Natural killer cell (primary cell): ENCODE data around the gene PLD1. TPM values are rescaled to one million over a fixed set of nuclear protein-coding genes. Genes with fewer than 3 reads are reported as not detected.
"Not testable (repeated sequence)": the region's sequence is repeated elsewhere in the genome, so short reads cannot be mapped to it uniquely, and the experiment has no call there.

Experiments
- ATAC-seq, 3 donors: fragments of 150-1000 bp in 2 of 3; fragments of 200-7000 bp in 1 of 3; cut with Tn5 transposase; 1 replicate in 1 of 3; 2 replicates in 2 of 3; pipeline ENCODE4 v1.10.0; 2021; ENCODE audit warnings: mild to moderate bottlenecking in 2 of 3, moderate library complexity in 2 of 3
- DNase-seq, 2 donors: peaks; one replicate each; pipeline versions ENCODE4 v3.0.0 to v3.0.0-alpha.2; 2013 to 2021; ENCODE audit warnings: mixed read lengths in 1 of 2
- H3K27ac ChIP-seq: one replicate; pipeline ENCODE4 v1.5.1; 2013; ENCODE audit warnings: mild to moderate bottlenecking, low read length
- H3K27me3 ChIP-seq: one replicate; pipeline ENCODE4 v1.6.1; 2013; ENCODE audit warnings: low read length; ENCODE audit not compliant: control insufficient read depth, insufficient read depth
- H3K36me3 ChIP-seq: one replicate; pipeline ENCODE4 v1.6.1; 2013; ENCODE audit warnings: low read length; ENCODE audit not compliant: control insufficient read depth, insufficient read depth
- H3K4me1 ChIP-seq: one replicate; pipeline ENCODE4 v1.6.1; 2013; ENCODE audit warnings: low read length; ENCODE audit not compliant: control insufficient read depth, insufficient read depth
- H3K4me3 ChIP-seq: one replicate; pipeline ENCODE4 v1.5.1; 2013; ENCODE audit warnings: low read length
- H3K9me3 ChIP-seq: one replicate; pipeline ENCODE4 v1.6.1; 2013; ENCODE audit warnings: low read length; ENCODE audit not compliant: control insufficient read depth, insufficient read depth
- H3K27ac Mint-ChIP-seq, 2 donors: one replicate each; pipeline ENCODE4 v1.8.0; 2022; ENCODE audit warnings: mild to moderate bottlenecking in 2 of 2, mixed read lengths in 2 of 2, moderate library complexity in 1 of 2
- H3K27me3 Mint-ChIP-seq, 2 donors: one replicate each; pipeline ENCODE4 v1.8.0; 2022; ENCODE audit warnings: low read depth in 2 of 2, mixed read lengths in 2 of 2
- H3K36me3 Mint-ChIP-seq: one replicate; pipeline ENCODE4 v1.8.0; 2022; ENCODE audit warnings: mixed read lengths
- H3K4me1 Mint-ChIP-seq, 2 donors: one replicate each; pipeline ENCODE4 v1.8.0; 2022; ENCODE audit warnings: mixed read lengths in 2 of 2
- H3K4me3 Mint-ChIP-seq: one replicate; pipeline ENCODE4 v1.8.0; 2022; ENCODE audit warnings: mild to moderate bottlenecking, moderate library complexity, mixed read lengths
- H3K9me3 Mint-ChIP-seq, 2 donors: one replicate each; pipeline ENCODE4 v1.8.0; 2022; ENCODE audit warnings: mixed read lengths in 2 of 2
- CTCF ChIP-seq: fragments of 200-600 bp; IDR thresholded peaks from one replicate; pipeline ENCODE4 v1.8.0; 2022; ENCODE audit warnings: antibody characterized with exemption
- WGBS: methylation state at CpG from one replicate; pipeline ENCODE4 v1.1.7; 2013; ENCODE audit warnings: missing lambda C conversion rate; ENCODE audit not compliant: insufficient coverage; 5-methylcytosine and 5-hydroxymethylcytosine counted together
- intact Hi-C: fragments of 100-400 bp; cut with micrococcal nuclease; formaldehyde crosslinking; loops from one replicate; pipeline ENCODE4 v1.14.2; 2022
- total RNA-seq, 4 donors: library from RNA; stranded (reverse); fragments of 120-200 nt in 1 of 4; gene quantifications; one replicate each; pipeline versions ENCODE4 v1.2.3 to v1.2.4, GENCODE V29; 2013 to 2022

Gene PLD1
- 10 to 100 TPM; 13.2 to 26.3 (median 17.1) TPM for total RNA-seq
- total RNA-seq (2013) = 13.8 TPM

- H3K27me3 ChIP-seq = no peaks in the 10 kb centered on the region
- under 1% methylated on average over 78 of the region's 78 CpGs for WGBS
- DNase-seq = peak; percentile 58 to 65
- Mint-ChIP-seq H3K27me3 (no peaks in the 10 kb centered on the region), H3K36me3 (no peaks in the 10 kb centered on the region), H3K9me3 (no peaks in the 10 kb centered on the region), H3K27ac (peak within 1 kb of the TSS; percentile 80 to 93), H3K4me1 (peaks cover 42 to 47% of the 10 kb centered on the region in 2 donors), H3K4me3 (peak within 1 kb of the TSS; percentile 93)
- H3K27ac ChIP-seq = peak within 1 kb of the TSS; percentile 58
- H3K36me3 ChIP-seq = no peaks in the 10 kb centered on the region
- peaks cover 19% of the 10 kb centered on the region for H3K4me1 ChIP-seq
- peak within 1 kb of the TSS; percentile 73 for H3K4me3 ChIP-seq
- intact Hi-C loops = loop anchor here (2.0 to 5.0 kb wide), 3 partner anchors 227 to 353 kb away; partner anchors contain the start of gene FNDC3B
- no peaks in the 10 kb centered on the region for H3K9me3 ChIP-seq
- no peak for TF ChIP-seq CTCF
- peak; percentile 67 to 86 (median 81) for ATAC-seq
Measured at GRCh38 chr3:171809861-171810628, at the start of gene PLD1. PLD1 (minus strand) TSS chr3:171810483; CDS start chr3:171738051, 72,432 bp downstream.

- H3K9me3 ChIP-seq, H3K27ac ChIP-seq, H3K27me3 ChIP-seq, H3K9me3 Mint-ChIP-seq, DNase-seq, ATAC-seq, H3K4me3 Mint-ChIP-seq, H3K4me3 ChIP-seq, H3K36me3 ChIP-seq, H3K4me1 ChIP-seq, H3K27me3 Mint-ChIP-seq, H3K27ac Mint-ChIP-seq, intact Hi-C loops: not testable (repeated sequence)
- H3K4me1 Mint-ChIP-seq = peaks cover 12 to 15% of the 10 kb centered on the region in 2 donors
- 100% methylated on average over 1 of the region's 4 CpGs for WGBS
- H3K36me3 Mint-ChIP-seq = peaks cover 11% of the 10 kb centered on the region
Measured at GRCh38 chr3:171858770-171859169, 48.5 kb upstream of the PLD1 start.

- no peak overlapping the region for H3K27ac ChIP-seq
- H3K4me3 ChIP-seq = no peak overlapping the region
- DNase-seq (no peak), ATAC-seq (no peak)
- H3K27me3 ChIP-seq = no peaks in the 10 kb centered on the region
- no peaks in the 10 kb centered on the region for H3K9me3 ChIP-seq
- intact Hi-C loops = no loop called here
- 100% methylated on average over 1 of the region's 2 CpGs for WGBS
- H3K4me1 ChIP-seq = no peaks in the 10 kb centered on the region
- Mint-ChIP-seq H3K36me3 (peaks cover 12% of the 10 kb centered on the region), H3K27me3 (peaks cover 0 to 11% of the 10 kb centered on the region in 2 donors), H3K4me1 (peaks cover 7% of the 10 kb centered on the region in 2 donors), H3K9me3 (peaks cover 2% of the 10 kb centered on the region in 2 donors), H3K27ac (no peak overlapping the region), H3K4me3 (no peak overlapping the region)
- TF ChIP-seq CTCF = no peak
- no peaks in the 10 kb centered on the region for H3K36me3 ChIP-seq
Measured at GRCh38 chr3:171854649-171855305, 44.5 kb upstream of the PLD1 start.

GRCh38 chr3:171851660-171852058, 41.4 kb upstream of the PLD1 start:
- Mint-ChIP-seq H3K4me3 (no peak overlapping the region), H3K9me3 (peaks cover 2% of the 10 kb centered on the region in 2 donors), H3K27me3 (peaks cover 0 to 11% of the 10 kb centered on the region in 2 donors), H3K36me3 (peaks cover 12% of the 10 kb centered on the region), H3K4me1 (no peaks in the 10 kb centered on the region), H3K27ac (no peak overlapping the region)
- ATAC-seq (no peak), DNase-seq (no peak)
- no peak overlapping the region for H3K27ac ChIP-seq
- intact Hi-C loops = no loop called here
- H3K36me3 ChIP-seq = no peaks in the 10 kb centered on the region
- H3K4me1 ChIP-seq = no peaks in the 10 kb centered on the region
- no peaks in the 10 kb centered on the region for H3K9me3 ChIP-seq
- H3K27me3 ChIP-seq = no peaks in the 10 kb centered on the region
- H3K4me3 ChIP-seq = no peak overlapping the region
- no peak for TF ChIP-seq CTCF
- WGBS = 83% methylated on average over 5 of the region's 5 CpGs
